GM12878 (cell line): Measurements from ENCODE around the gene UBE3B. TPM values are rescaled to one million over a fixed set of nuclear protein-coding genes. Genes with fewer than 3 reads are reported as not detected.

Experiments
- ATAC-seq: fragments of 200-7000 bp; cut with Tn5 transposase; 3 replicates; pipeline ENCODE4 v1.9.1; 2020; ENCODE audit warnings: mild to moderate bottlenecking, moderate library complexity
- BruUV-seq: library from RNA; stranded (reverse); fragments of 400-500 nt; replicated peaks from 2 replicates; lab custom pipeline; 2021; lab: Mats Ljungman, UMichigan
- CTCF ChIA-PET: fragments of 300-600 bp; sonication (Branson Sonifier 250); formaldehyde crosslinking; extraction: SDS; loops from one replicate; lab custom pipeline; 2021; ENCODE audit warnings: inconsistent platforms; lab: Yijun Ruan, JAX
- POLR2A ChIA-PET: fragments of 350-600 bp; formaldehyde crosslinking; extraction: SDS; loops from one replicate; lab custom pipeline; 2021; ENCODE audit warnings: inconsistent platforms; lab: Charles Lee
- RAD21 ChIA-PET: fragments of 300-600 bp; sonication (Branson Sonifier 250); formaldehyde crosslinking; loops from one replicate; lab custom pipeline; 2023; ENCODE audit warnings: antibody characterized with exemption; ENCODE audit not compliant: unreplicated experiment; lab: Charles Lee
- SMC1A ChIA-PET: fragments of 300-600 bp; sonication (Branson Sonifier 250); formaldehyde crosslinking; loops from one replicate; lab custom pipeline; 2023; ENCODE audit not compliant: unreplicated experiment, uncharacterized antibody; lab: Charles Lee
- DNase-seq: peaks from one replicate; pipeline ENCODE4 v3.0.0-alpha.2; 2011; ENCODE audit warnings: low read depth, low spot score
- FAIRE-seq: peaks from 3 replicates; lab custom pipeline; 2011; peaks lifted over from hg19 to GRCh38; lab: Jason Lieb, UNC
- H2AFZ ChIP-seq: 2 replicates; pipeline ENCODE4 v1.6.0; 2011; ENCODE audit warnings: low read depth, low read length, control low read depth; ENCODE audit not compliant: control insufficient read depth
- H3K27ac ChIP-seq: 2 replicates; pipeline ENCODE4 v1.5.1; 2011; ENCODE audit warnings: control low read depth; ENCODE audit not compliant: control insufficient read depth, insufficient read depth
- H3K27me3 ChIP-seq, 2 experiments: replicated peaks in 1 of 2; 2 replicates each; pipeline versions ENCODE4 v1.6.0 to v1.6.1; 2011; ENCODE audit warnings: low read length in 1 of 2; ENCODE audit not compliant: control insufficient read depth in 2 of 2, insufficient read depth in 2 of 2
- H3K36me3 ChIP-seq, 2 experiments: 2 replicates each; pipeline ENCODE4 v1.5.1; 2011; ENCODE audit warnings: low read length in 1 of 2; ENCODE audit not compliant: control insufficient read depth in 2 of 2, insufficient read depth in 2 of 2
- H3K4me1 ChIP-seq: 2 replicates; pipeline ENCODE4 v1.6.1; 2011; ENCODE audit warnings: mild to moderate bottlenecking, low read length, moderate library complexity, mixed read lengths; ENCODE audit not compliant: control insufficient read depth, insufficient read depth
- H3K4me2 ChIP-seq: 2 replicates; pipeline ENCODE4 v1.6.0; 2011; ENCODE audit warnings: control low read depth; ENCODE audit not compliant: control insufficient read depth, insufficient read depth
- H3K4me3 ChIP-seq: fragments of 200-600 bp; sonication (generic); 2 replicates; pipeline ENCODE4 v1.5.1; 2016
- H3K79me2 ChIP-seq: 2 replicates; pipeline ENCODE4 v1.6.0; 2011; ENCODE audit warnings: low read length; ENCODE audit not compliant: control insufficient read depth, insufficient read depth
- H3K9ac ChIP-seq: 2 replicates; pipeline ENCODE4 v1.8.0; 2011; ENCODE audit warnings: low read length, control low read depth, mixed read lengths; ENCODE audit not compliant: control insufficient read depth, insufficient read depth
- H3K9me3 ChIP-seq: replicated peaks from 3 replicates; pipeline ENCODE4 v1.5.1; 2011; ENCODE audit warnings: mild to moderate bottlenecking, low read length; ENCODE audit not compliant: control insufficient read depth, insufficient read depth
- H4K20me1 ChIP-seq: 2 replicates; pipeline ENCODE4 v1.6.0; 2011; ENCODE audit not compliant: control insufficient read depth, insufficient read depth
- DPF2 ChIP-seq: fragments of 450-650 bp; IDR thresholded peaks from 2 replicates; pipeline ENCODE4 v1.6.1; 2017; ENCODE audit warnings: mild to moderate bottlenecking
- ELK1 ChIP-seq: IDR thresholded peaks from 2 replicates; pipeline ENCODE4 v1.6.1; 2012; ENCODE audit warnings: low read depth, low read length, improper control_type of control experiment
- IKZF2 ChIP-seq, 2 experiments: fragments of 450-650 bp; IDR thresholded peaks; 2 replicates each; pipeline ENCODE4 v1.6.1; 2017; ENCODE audit warnings: mild to moderate bottlenecking in 2 of 2, moderate library complexity in 2 of 2
- IRF5 ChIP-seq: fragments of 450-650 bp; IDR thresholded peaks from 2 replicates; pipeline ENCODE4 v1.6.1; 2017; ENCODE audit warnings: borderline replicate concordance
- NR2C2 ChIP-seq: IDR thresholded peaks from 2 replicates; pipeline ENCODE4 v1.6.1; 2011; ENCODE audit warnings: borderline replicate concordance, low read depth; ENCODE audit not compliant: control insufficient read depth, insufficient read length
- RCOR1 ChIP-seq: conservative IDR thresholded peaks from 2 replicates; pipeline ENCODE4 v1.6.1; 2012; ENCODE audit warnings: low read depth, low read length, improper control_type of control experiment
- REST ChIP-seq: IDR thresholded peaks from 2 replicates; pipeline ENCODE4 v1.6.1; 2012; ENCODE audit warnings: mild to moderate bottlenecking, low read depth, low read length
- RFX5 ChIP-seq: IDR thresholded peaks from 2 replicates; pipeline ENCODE4 v1.6.1; 2011; ENCODE audit warnings: low read depth, low read length, improper control_type of control experiment
- SIX5 ChIP-seq: IDR thresholded peaks from 2 replicates; pipeline ENCODE4 v1.6.1; 2011; ENCODE audit warnings: mild to moderate bottlenecking, low read depth, low read length, moderate library complexity; ENCODE audit not compliant: severe bottlenecking
- SREBF2 ChIP-seq: IDR thresholded peaks from 2 replicates; pipeline ENCODE4 v1.6.1; 2012; ENCODE audit warnings: mild to moderate bottlenecking, low read length
- TBL1XR1 ChIP-seq: IDR thresholded peaks from 2 replicates; pipeline ENCODE4 v1.6.1; 2012; ENCODE audit warnings: low read depth, low read length, improper control_type of control experiment
- ZBED1 ChIP-seq: IDR thresholded peaks from 2 replicates; pipeline ENCODE4 v1.6.1; 2016; ENCODE audit warnings: borderline replicate concordance
- ZBTB40 ChIP-seq: fragments of 450-650 bp; IDR thresholded peaks from 2 replicates; pipeline ENCODE4 v1.6.1; 2016; ENCODE audit warnings: mild to moderate bottlenecking, moderate library complexity, borderline replicate concordance
- in situ Hi-C: fragments of 300-500 bp; cut with MboI; formaldehyde crosslinking; loops from 9 replicates; pipeline ENCODE4 v1.14.3; 2018; ENCODE audit warnings: mixed read lengths
- intact Hi-C: fragments of 100-400 bp; cut with micrococcal nuclease; formaldehyde crosslinking; loops from one replicate; pipeline ENCODE4 v1.14.2; 2022; ENCODE audit not compliant: unreplicated experiment
- polyA plus RNA-seq, 11 experiments: library from polyadenylated mRNA; depleted of rRNA in 4 of 11; unstranded in 6 of 11; stranded (reverse) in 5 of 11; fragments of >200 nt; fragmentation: Nextera tagmentation in 4 of 11; fragmentation: Illumina TruSeq in 1 of 11; extraction: Ambion mirVana in 4 of 11; extraction: Trizol in 1 of 11; gene quantifications; 1 replicate in 1 of 11; 2 replicates in 10 of 11; pipeline versions ENCODE4 v1.2.1 to v1.2.3, GENCODE V29; 2011 to 2016; ENCODE audit warnings: inconsistent platforms in 2 of 11, missing spikeins in 2 of 11, low read depth in 1 of 11
- total RNA-seq, 4 experiments: library from RNA; depleted of rRNA in 3 of 4; stranded (reverse); fragments of >200 nt in 3 of 4; fragmentation: Illumina TruSeq in 1 of 4; extraction: Trizol in 1 of 4; gene quantifications; 2 replicates each; pipeline versions ENCODE4 v1.2.1 to v1.2.3, GENCODE V29; 2013 to 2021

Gene UBE3B
- total and polyA plus RNA-seq, 10 of the 15 experiments (the other 5 are each of a cell fraction or from before 2014, with no cell fraction given): 7.4 to 25.3 (median 17.1) TPM

GRCh38 chr12:109496306-109496705 is 18.9 kb downstream of the UBE3B start:
- intact Hi-C loops: no loop called here
- CTCF ChIA-PET: no interaction called here
- Histone ChIP-seq H2AFZ (no peak overlapping the region), H3K4me2 (no peak overlapping the region), H3K4me3 (no peak overlapping the region), H3K27ac (no peak overlapping the region), H3K9ac (no peak overlapping the region), H4K20me1 (no peaks in the 10 kb centered on the region), H3K9me3 (no peaks in the 10 kb centered on the region), H3K36me3 (peaks cover 2 to 15% of the 10 kb centered on the region in 2 experiments), H3K27me3 (no peaks in the 10 kb centered on the region), H3K4me1 (no peaks in the 10 kb centered on the region), H3K79me2 (no peaks in the 10 kb centered on the region)
- SMC1A ChIA-PET: no interaction called here
- no TSS peak for BruUV-seq
- FAIRE-seq (no peak), ATAC-seq (no peak), DNase-seq (no peak)
- POLR2A ChIA-PET: no interaction called here
- RAD21 ChIA-PET: no interaction called here
- in situ Hi-C loops: no loop called here
- no peak for TF ChIP-seq REST
- no peak for TF ChIP-seq SREBF2
- no peak for TF ChIP-seq NR2C2
- no peak for TF ChIP-seq IKZF2 (IDR thresholded peaks at IDR 0.05)
- TF ChIP-seq IRF5: no peak
- no peak for TF ChIP-seq RFX5
- TF ChIP-seq DPF2: no peak
- TF ChIP-seq SIX5: no peak
- TF ChIP-seq TBL1XR1: no peak
- no peak for TF ChIP-seq ZBTB40
- no peak for TF ChIP-seq ZBED1
- TF ChIP-seq ELK1: no peak
- TF ChIP-seq RCOR1: no peak
